CD1c-positive myeloid dendritic cell (primary cell): ENCODE results near the gene CC2D1A.
"Not testable (repeated sequence)": the region's sequence is repeated elsewhere in the genome, so short reads cannot be mapped to it uniquely, and the experiment has no call there.

Experiments
- DNase-seq: peaks from one replicate; pipeline ENCODE4 v3.0.0-alpha.2; 2016; ENCODE audit errors: extremely low spot score

The CC2D1A gene

GRCh38 chr19:13906910-13907309, 909 bp downstream of the CC2D1A start:
- DNase-seq, result no peak

- DNase-seq, result no peak
Observed at GRCh38 chr19:13908674-13909073, 2.7 kb downstream of the CC2D1A start.

- DNase-seq, result no peak
Observed at GRCh38 chr19:13909430-13909829, 3.4 kb downstream of the CC2D1A start.

GRCh38 chr19:13913352-13913751, 7.4 kb downstream of the CC2D1A start:
- DNase-seq, result no peak

GRCh38 chr19:13914777-13915176, 8.8 kb downstream of the CC2D1A start:
- DNase-seq, result no peak

- no peak for DNase-seq
Observed at GRCh38 chr19:13917888-13918406, 11.9 kb downstream of the CC2D1A start.

GRCh38 chr19:13918726-13919411, 12.9 kb downstream of the CC2D1A start:
- DNase-seq, result no peak

GRCh38 chr19:13920524-13920923, 14.5 kb downstream of the CC2D1A start:
- DNase-seq, result no peak

GRCh38 chr19:13920940-13921747, 15.1 kb downstream of the CC2D1A start:
- DNase-seq, result peak; percentile 59

GRCh38 chr19:13922118-13922517, 16.1 kb downstream of the CC2D1A start:
- not testable (repeated sequence) for DNase-seq

GRCh38 chr19:13923194-13923987, 17.4 kb downstream of the CC2D1A start:
- DNase-seq, result no peak

- no peak for DNase-seq
Observed at GRCh38 chr19:13926010-13926409, 20.0 kb downstream of the CC2D1A start.

GRCh38 chr19:13926715-13927114, 20.7 kb downstream of the CC2D1A start:
- DNase-seq, result no peak

GRCh38 chr19:13929340-13929739, 23.3 kb downstream of the CC2D1A start:
- DNase-seq, result no peak

- DNase-seq, result no peak
Observed at GRCh38 chr19:13929956-13930355, 24.0 kb downstream of the CC2D1A start.

GRCh38 chr19:13930402-13930801, 24.4 kb downstream of the CC2D1A start:
- DNase-seq, result no peak

- no peak for DNase-seq
Observed at GRCh38 chr19:13931391-13932148, 25.6 kb downstream of the CC2D1A start.

GRCh38 chr19:13932149-13932637, 26.2 kb downstream of the CC2D1A start:
- DNase-seq, result no peak

GRCh38 chr19:13932911-13933393, 27.0 kb downstream of the CC2D1A start:
- no peak for DNase-seq

- no peak for DNase-seq
Observed at GRCh38 chr19:13934785-13935109, 28.7 kb downstream of the CC2D1A start.
